HCT116 (cell line): ENCODE results near the gene ERRFI1. TPM values are rescaled to one million over a fixed set of nuclear protein-coding genes. Genes with fewer than 3 reads are reported as not detected.

Experiments used
- ATAC-seq: fragments of 200-7000 bp; cut with Tn5 transposase; 2 replicates; pipeline ENCODE4 v1.9.1; 2020; ENCODE audit warnings: mild to moderate bottlenecking, moderate library complexity
- BruUV-seq: library from RNA; stranded (reverse); fragments of 400-500 nt; replicated peaks from 2 replicates; lab custom pipeline; 2021; lab: Mats Ljungman, UMichigan
- CTCF ChIA-PET: fragments of 300-600 bp; sonication (Branson Sonifier 250); formaldehyde crosslinking; loops from one replicate; lab custom pipeline; 2021; ENCODE audit warnings: antibody characterized with exemption; lab: Charles Lee
- POLR2A ChIA-PET: fragments of 300-600, 350-600 bp; sonication (Branson Sonifier 250); formaldehyde crosslinking; loops from one replicate; lab custom pipeline; 2021; ENCODE audit warnings: antibody characterized with exemption; lab: Charles Lee
- RAD21 ChIA-PET, 2 experiments: fragments of 300-600 bp; sonication (Branson Sonifier 250); formaldehyde crosslinking; loops; one replicate each; lab custom pipeline; 2023; ENCODE audit warnings: low total read pairs in 2 of 2; ENCODE audit not compliant: uncharacterized antibody in 2 of 2, unreplicated experiment in 2 of 2, low non-redundant PET in 1 of 2; lab: Charles Lee
- DNase-seq: peaks from one replicate; pipeline ENCODE4 v3.0.0-alpha.2; 2010; ENCODE audit warnings: low read depth, low spot score
- H2AFZ ChIP-seq: fragments of 200-600 bp; shearing (Covaris generic), sonication (generic); 2 replicates; pipeline ENCODE4 v1.6.1; 2017; ENCODE audit warnings: low read depth, mixed run types, mixed read lengths, antibody characterized with exemption, low read length; ENCODE audit not compliant: poor library complexity, severe bottlenecking
- H3K27ac ChIP-seq: 2 replicates; pipeline ENCODE4 v1.5.1; 2012; ENCODE audit warnings: low read depth, low read length
- H3K27me3 ChIP-seq: fragments of 200-600 bp; sonication (generic); 2 replicates; pipeline ENCODE4 v1.6.1; 2016; ENCODE audit warnings: mixed run types, low read length, mixed read lengths; ENCODE audit not compliant: insufficient read depth
- H3K36me3 ChIP-seq, 2 experiments: fragments of 200-500 bp in 1 of 2; fragments of 200-600 bp in 1 of 2; sonication (Bioruptor generic) in 1 of 2; sonication (generic) in 1 of 2; 2 replicates each; pipeline versions ENCODE4 v1.5.1 to v1.6.1; 2014 to 2016; ENCODE audit warnings: low read length in 2 of 2, inconsistent platforms in 1 of 2, mixed read lengths in 1 of 2, mixed run types in 1 of 2; ENCODE audit not compliant: insufficient read depth in 2 of 2, control insufficient read depth in 1 of 2
- H3K4me1 ChIP-seq, 2 experiments: fragments of 200-600 bp in 1 of 2; sonication (generic) in 1 of 2; 2 replicates each; pipeline versions ENCODE4 v1.5.1 to v1.6.1; 2012 to 2017; ENCODE audit warnings: low read length in 2 of 2, inconsistent platforms in 1 of 2, mild to moderate bottlenecking in 1 of 2, mixed read lengths in 1 of 2, mixed run types in 1 of 2, moderate library complexity in 1 of 2; ENCODE audit not compliant: insufficient read depth in 2 of 2, control insufficient read depth in 1 of 2
- H3K4me2 ChIP-seq: fragments of 200-600 bp; sonication (generic); 2 replicates; pipeline ENCODE4 v1.6.1; 2017; ENCODE audit warnings: mixed run types, low read length, mixed read lengths
- H3K4me3 ChIP-seq, 2 experiments: fragments of 200-600 bp in 1 of 2; sonication (generic) in 1 of 2; replicated peaks in 1 of 2; 2 replicates each; pipeline ENCODE4 v1.5.1; 2011 to 2016; ENCODE audit warnings: low read length in 2 of 2, control low read depth in 1 of 2, low read depth in 1 of 2, mild to moderate bottlenecking in 1 of 2, mixed read lengths in 1 of 2, mixed run types in 1 of 2
- H3K79me2 ChIP-seq: fragments of 200-600 bp; sonication (generic); 2 replicates; pipeline ENCODE4 v1.6.1; 2017; ENCODE audit warnings: mild to moderate bottlenecking, mixed run types, low read length, moderate library complexity, mixed read lengths; ENCODE audit not compliant: insufficient read depth
- H3K9ac ChIP-seq: fragments of 200-600 bp; sonication (generic); 2 replicates; pipeline ENCODE4 v1.6.1; 2016; ENCODE audit warnings: low read length, mixed read lengths
- H3K9me2 ChIP-seq: fragments of 200-600 bp; sonication (generic), shearing (Covaris generic); 2 replicates; pipeline ENCODE4 v1.6.1; 2017; ENCODE audit warnings: mixed run types, mild to moderate bottlenecking, moderate library complexity; ENCODE audit not compliant: insufficient read depth
- H3K9me3 ChIP-seq, 2 experiments: fragments of 200-500 bp in 1 of 2; fragments of 200-600 bp in 1 of 2; sonication (Bioruptor generic) in 1 of 2; sonication (generic) in 1 of 2; 2 replicates each; pipeline ENCODE4 v1.6.1; 2014 to 2017; ENCODE audit warnings: low read length in 2 of 2, mixed read lengths in 2 of 2, inconsistent platforms in 1 of 2, low read depth in 1 of 2, mild to moderate bottlenecking in 1 of 2, mixed run types in 1 of 2, moderate library complexity in 1 of 2; ENCODE audit not compliant: control insufficient read depth in 1 of 2, insufficient read depth in 1 of 2
- H4K20me1 ChIP-seq: fragments of 200-600 bp; sonication (generic), shearing (Covaris generic); 2 replicates; pipeline ENCODE4 v1.6.1; 2017; ENCODE audit warnings: mixed run types, mild to moderate bottlenecking, moderate library complexity; ENCODE audit not compliant: insufficient read depth
- CEBPB ChIP-seq: IDR thresholded peaks from 2 replicates; pipeline ENCODE4 v1.6.1; 2012; ENCODE audit warnings: low read depth
- EGR1 ChIP-seq: IDR thresholded peaks from 2 replicates; pipeline ENCODE4 v1.6.1; 2012; ENCODE audit warnings: low read depth
- EZH2 ChIP-seq: fragments of 200-600 bp; sonication (generic); IDR thresholded peaks from 2 replicates; pipeline ENCODE4 v1.6.1; 2017; ENCODE audit warnings: antibody characterized with exemption, mixed run types
- EZH2phosphoT487 ChIP-seq: fragments of 200-600 bp; IDR thresholded peaks from 2 replicates; pipeline ENCODE4 v1.6.1; 2018; ENCODE audit warnings: antibody characterized with exemption, borderline replicate concordance
- JUND ChIP-seq: IDR thresholded peaks from 2 replicates; pipeline ENCODE4 v1.6.1; 2012
- POLR2AphosphoS5 ChIP-seq: IDR thresholded peaks from 2 replicates; pipeline ENCODE4 v1.6.1; 2011; ENCODE audit warnings: mild to moderate bottlenecking, low read depth, low read length, moderate library complexity
- RAD21 ChIP-seq: IDR thresholded peaks from 2 replicates; pipeline ENCODE4 v1.6.1; 2012; ENCODE audit warnings: low read depth, mild to moderate bottlenecking
- SIN3A ChIP-seq: IDR thresholded peaks from 2 replicates; pipeline ENCODE4 v1.6.1; 2012; ENCODE audit warnings: low read depth
- SRF ChIP-seq: IDR thresholded peaks from 2 replicates; pipeline ENCODE4 v1.6.1; 2012; ENCODE audit warnings: low read depth
- TCF7L2 ChIP-seq: IDR thresholded peaks from 2 replicates; pipeline ENCODE4 v1.7.0; 2011; ENCODE audit warnings: borderline replicate concordance, inconsistent platforms; ENCODE audit not compliant: insufficient read depth, insufficient read length; ENCODE audit errors: extremely low read depth
- YY1 ChIP-seq: IDR thresholded peaks from 2 replicates; pipeline ENCODE4 v1.6.1; 2011; ENCODE audit warnings: low read length, low read depth, moderate library complexity, mild to moderate bottlenecking; ENCODE audit not compliant: insufficient replicate concordance; ENCODE audit errors: extremely low read depth
- ZNF274 ChIP-seq: fragments of 200-500 bp; sonication (Bioruptor generic); IDR thresholded peaks from 2 replicates; pipeline ENCODE4 v1.6.1; 2014; ENCODE audit warnings: mild to moderate bottlenecking, low read depth, low read length, inconsistent platforms
- intact Hi-C: fragments of 100-400 bp; cut with micrococcal nuclease; formaldehyde crosslinking; loops from 2 replicates; pipeline ENCODE4 v1.10.0; 2022
- total RNA-seq: library from RNA; stranded (reverse); gene quantifications from one replicate; pipeline ENCODE4 v1.2.1, GENCODE V29; 2021; ENCODE audit not compliant: unreplicated experiment
- TF ChIP-seq, protein P1 (sequence below): IDR thresholded peaks from 2 replicates; pipeline ENCODE4 v1.6.1; 2012
- TF ChIP-seq, protein P2 (sequence below), 3 experiments: fragments of 200-600 bp in 1 of 3; sonication (generic) in 1 of 3; IDR thresholded peaks in 2 of 3; conservative IDR thresholded peaks in 1 of 3; 2 replicates each; pipeline ENCODE4 v1.5.1; 2012 to 2017; ENCODE audit warnings: low read depth in 2 of 3, low read length in 2 of 3, antibody characterized with exemption in 1 of 3, borderline replicate concordance in 1 of 3, control low read depth in 1 of 3, mild to moderate bottlenecking in 1 of 3, mixed read lengths in 1 of 3, mixed run types in 1 of 3, moderate library complexity in 1 of 3; ENCODE audit not compliant: insufficient read depth in 1 of 3

Gene ERRFI1
- total RNA-seq, 1 experiment from 2014 or later = 777 TPM

DNA sequence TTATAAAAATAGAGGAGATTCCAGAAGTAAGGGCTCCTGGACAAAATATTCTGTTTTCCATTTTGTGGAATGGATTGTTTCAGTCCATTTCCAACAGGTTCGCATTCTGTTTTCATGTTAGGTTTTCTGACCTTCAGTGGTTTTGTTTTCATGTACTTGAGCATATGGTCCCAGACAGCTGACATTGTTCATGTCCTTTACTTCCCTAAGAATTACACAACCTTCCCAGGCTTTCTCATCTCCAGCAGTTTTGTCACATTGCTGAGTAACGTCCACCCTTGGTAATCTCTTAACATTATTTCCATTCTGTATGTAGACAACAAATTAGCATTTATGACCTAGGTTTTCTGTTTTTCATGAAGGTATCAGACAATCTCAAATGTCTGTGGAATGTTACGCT, 21.0 kb upstream of the ERRFI1 start:
- H3K9me2 ChIP-seq = no peaks in the 10 kb centered on the region
- H3K4me3 ChIP-seq = no peak overlapping the region; a peak in 1 of 4 replicates
- H3K36me3 ChIP-seq = no peaks in the 10 kb centered on the region
- BruUV-seq = TSS peak; percentile 43
- intact Hi-C loops = loop anchor here (1.0 to 5.0 kb wide), 4 partner anchors 30 to 135 kb away; no protein-coding TSS in a partner anchor
- RAD21 ChIA-PET = interaction anchor here in 1 of 2 experiments (0.7 kb wide), 1 partner anchor 120 kb away, joined by 3 read pairs; no protein-coding TSS in a partner anchor
- no peak for ATAC-seq
- no peaks in the 10 kb centered on the region for H3K79me2 ChIP-seq
- TF ChIP-seq, protein P1, sequence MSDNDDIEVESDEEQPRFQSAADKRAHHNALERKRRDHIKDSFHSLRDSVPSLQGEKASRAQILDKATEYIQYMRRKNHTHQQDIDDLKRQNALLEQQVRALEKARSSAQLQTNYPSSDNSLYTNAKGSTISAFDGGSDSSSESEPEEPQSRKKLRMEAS = peak; percentile 20; the same call in 1 of the 2 replicates
- TF ChIP-seq JUND (0 out of 2 replicates have a peak, but pooled peaks have one; percentile 13), SIN3A (0 out of 2 replicates have a peak, but pooled peaks have one; percentile 3), POLR2AphosphoS5 (peak; percentile 4), EGR1 (no peak), TCF7L2 (no peak), EZH2phosphoT487 (no peak), CEBPB (no peak)
- TF ChIP-seq, all 23 proteins: peak for 4
- DNase-seq = no peak
- Histone ChIP-seq H3K4me1 (peaks cover 76 to 89% of the 10 kb centered on the region in 2 experiments), H4K20me1 (no peaks in the 10 kb centered on the region), H3K27me3 (no peaks in the 10 kb centered on the region), H3K4me2 (peak overlapping the region; percentile 80), H2AFZ (peak overlapping the region; percentile 20), H3K9ac (peak overlapping the region; percentile 63), H3K9me3 (no peaks in the 10 kb centered on the region), H3K27ac (peak overlapping the region; percentile 92)
- ChIA-PET CTCF (no interaction called here), POLR2A (interaction anchor here (1.0 to 2.0 kb wide), 7 partner anchors 19 to 86 kb away, joined by 3 to 9 read pairs (median 5); partner anchors contain the start of gene ERRFI1)

DNA sequence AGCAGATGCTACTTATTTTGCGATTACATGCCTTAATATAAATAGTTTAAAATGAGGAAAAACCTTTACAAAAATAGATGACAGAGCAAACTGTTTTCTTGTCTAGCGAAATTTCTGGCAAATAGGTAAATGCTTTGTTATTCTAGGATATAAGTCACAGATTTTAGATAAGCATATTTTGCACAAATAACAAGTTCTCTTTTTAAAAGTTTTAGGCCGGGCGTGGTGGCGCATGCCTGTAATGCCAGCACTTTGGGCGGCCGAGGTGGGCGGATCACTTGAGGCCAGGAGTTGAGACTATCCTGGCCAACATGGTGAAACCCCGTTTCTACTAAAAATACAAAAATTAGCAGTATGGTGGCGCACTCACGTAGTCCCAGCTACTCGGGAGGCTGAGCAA, 20.3 kb upstream of the ERRFI1 start:
- POLR2A ChIA-PET = interaction anchor here (0.7 to 2.8 kb wide), 8 partner anchors 18 to 149 kb away, joined by 3 to 17 read pairs (median 4); no protein-coding TSS in a partner anchor
- H3K36me3 ChIP-seq = no peaks in the 10 kb centered on the region
- H3K27ac ChIP-seq = peak overlapping the region; percentile 92
- no peaks in the 10 kb centered on the region for H3K79me2 ChIP-seq
- intact Hi-C loops = loop anchor here (2.0 to 5.0 kb wide), 3 partner anchors 50 to 136 kb away; no protein-coding TSS in a partner anchor
- DNase-seq = no peak
- ATAC-seq = peak; percentile 39; the same call in 1 of the 2 replicates
- no peaks in the 10 kb centered on the region for H4K20me1 ChIP-seq
- TF ChIP-seq YY1 = no peak
- TF ChIP-seq, protein P2, sequence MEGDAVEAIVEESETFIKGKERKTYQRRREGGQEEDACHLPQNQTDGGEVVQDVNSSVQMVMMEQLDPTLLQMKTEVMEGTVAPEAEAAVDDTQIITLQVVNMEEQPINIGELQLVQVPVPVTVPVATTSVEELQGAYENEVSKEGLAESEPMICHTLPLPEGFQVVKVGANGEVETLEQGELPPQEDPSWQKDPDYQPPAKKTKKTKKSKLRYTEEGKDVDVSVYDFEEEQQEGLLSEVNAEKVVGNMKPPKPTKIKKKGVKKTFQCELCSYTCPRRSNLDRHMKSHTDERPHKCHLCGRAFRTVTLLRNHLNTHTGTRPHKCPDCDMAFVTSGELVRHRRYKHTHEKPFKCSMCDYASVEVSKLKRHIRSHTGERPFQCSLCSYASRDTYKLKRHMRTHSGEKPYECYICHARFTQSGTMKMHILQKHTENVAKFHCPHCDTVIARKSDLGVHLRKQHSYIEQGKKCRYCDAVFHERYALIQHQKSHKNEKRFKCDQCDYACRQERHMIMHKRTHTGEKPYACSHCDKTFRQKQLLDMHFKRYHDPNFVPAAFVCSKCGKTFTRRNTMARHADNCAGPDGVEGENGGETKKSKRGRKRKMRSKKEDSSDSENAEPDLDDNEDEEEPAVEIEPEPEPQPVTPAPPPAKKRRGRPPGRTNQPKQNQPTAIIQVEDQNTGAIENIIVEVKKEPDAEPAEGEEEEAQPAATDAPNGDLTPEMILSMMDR (IDR thresholded peaks at IDR 0.05 in 2 of 3, conservative IDR thresholded peaks at IDR 0.05 in 1 of 3; ENCODE audit: borderline replicate concordance in 1 of 3, insufficient read depth in 1 of 3, low read depth in 2 of 3, low read length in 2 of 3) = no peak
- no peak for TF ChIP-seq SRF
- TF ChIP-seq RAD21 = 0 out of 2 replicates have a peak, but pooled peaks have one; percentile 4
- TF ChIP-seq EZH2 = no peak
- no peak for TF ChIP-seq EGR1
- TF ChIP-seq TCF7L2 = no peak
- TF ChIP-seq JUND = no peak
- TF ChIP-seq ZNF274 = no peak
- peak overlapping the region; percentile 51 for H2AFZ ChIP-seq
- H3K9me3 ChIP-seq = no peaks in the 10 kb centered on the region
- peak overlapping the region in 1 of 2 experiments; percentile 28; a peak in 2 of 4 replicates for H3K4me3 ChIP-seq
- peak overlapping the region; percentile 63 for H3K9ac ChIP-seq
- RAD21 ChIA-PET = no interaction called here
- H3K9me2 ChIP-seq = no peaks in the 10 kb centered on the region
- no peaks in the 10 kb centered on the region for H3K27me3 ChIP-seq
- CTCF ChIA-PET = no interaction called here
- H3K4me2 ChIP-seq = peak overlapping the region; percentile 80
- peaks cover 84 to 93% of the 10 kb centered on the region in 2 experiments for H3K4me1 ChIP-seq
- BruUV-seq = TSS peak; percentile 38
